ENCODE measurements around the gene HOXB4.

- TF ChIP-seq CTCF (IDR thresholded peaks at IDR 0.05) (no peak), ZBTB33 (IDR thresholded peaks at IDR 0.05; ENCODE audit: borderline replicate concordance, low read depth) (no peak), FOSL2 (IDR thresholded peaks at IDR 0.05; ENCODE audit: borderline replicate concordance, low read depth) (no peak), EP300 (IDR thresholded peaks at IDR 0.05; ENCODE audit: borderline replicate concordance in 1 of 2, low read depth in 1 of 2, low read length in 1 of 2) (no peak), TAF1 (IDR thresholded peaks at IDR 0.05; ENCODE audit: borderline replicate concordance, low read depth, low read length) (no peak), POLR2AphosphoS5 (IDR thresholded peaks at IDR 0.05; ENCODE audit: low read depth, low read length) (no peak), PBX3 (IDR thresholded peaks at IDR 0.05) (no peak)
- TF ChIP-seq, protein P1, sequence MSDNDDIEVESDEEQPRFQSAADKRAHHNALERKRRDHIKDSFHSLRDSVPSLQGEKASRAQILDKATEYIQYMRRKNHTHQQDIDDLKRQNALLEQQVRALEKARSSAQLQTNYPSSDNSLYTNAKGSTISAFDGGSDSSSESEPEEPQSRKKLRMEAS (IDR thresholded peaks at IDR 0.05; ENCODE audit: low read depth): no peak
Measured at GRCh38 chr17:48567209-48567608, 10.9 kb downstream of the HOXB4 start.

All from SK-N-SH (cell line).